GM19438 (cell line): ENCODE measurements around the gene CENPP.
"Not testable (repeated sequence)": the region's sequence is repeated elsewhere in the genome, so short reads cannot be mapped to it uniquely, and the experiment has no call there.

Experiments
- ATAC-seq: cut with Tn5 transposase; IDR thresholded peaks from one replicate; pipeline ENCODE4 v1.9.1; 2021; ENCODE audit warnings: low read depth; ENCODE audit not compliant: unreplicated experiment

CENPP gene

GRCh38 chr9:92610470-92611420, 285.0 kb downstream of the CENPP start:
- ATAC-seq, result no peak

- no peak for ATAC-seq
Observed at GRCh38 chr9:92611621-92612285, 286.0 kb downstream of the CENPP start.

GRCh38 chr9:92612292-92612691, 286.5 kb downstream of the CENPP start:
- ATAC-seq, result no peak

GRCh38 chr9:92612816-92613215, 287.1 kb downstream of the CENPP start:
- ATAC-seq, result no peak

GRCh38 chr9:92613268-92614122, 287.7 kb downstream of the CENPP start:
- ATAC-seq, result no peak

GRCh38 chr9:92614123-92614510, 288.4 kb downstream of the CENPP start:
- ATAC-seq, result no peak

GRCh38 chr9:92614763-92615461, 289.2 kb downstream of the CENPP start:
- no peak for ATAC-seq

GRCh38 chr9:92615790-92616189, 290.0 kb downstream of the CENPP start:
- ATAC-seq, result no peak

GRCh38 chr9:92616199-92616641, 290.5 kb downstream of the CENPP start:
- no peak for ATAC-seq

GRCh38 chr9:92616655-92617111, 290.9 kb downstream of the CENPP start:
- no peak for ATAC-seq

GRCh38 chr9:92617195-92617813, 291.6 kb downstream of the CENPP start:
- ATAC-seq, result no peak

GRCh38 chr9:92617951-92618510, 292.3 kb downstream of the CENPP start:
- ATAC-seq, result no peak

GRCh38 chr9:92618633-92619225, 293.0 kb downstream of the CENPP start:
- no peak for ATAC-seq

- ATAC-seq, result no peak
Observed at GRCh38 chr9:92619601-92620300, 294.0 kb downstream of the CENPP start.

GRCh38 chr9:92620845-92621244, 295.1 kb downstream of the CENPP start:
- ATAC-seq, result no peak

GRCh38 chr9:92623936-92624335, 298.2 kb downstream of the CENPP start:
- not testable (repeated sequence) for ATAC-seq

GRCh38 chr9:92626484-92626883, 300.7 kb downstream of the CENPP start:
- ATAC-seq, result no peak

- ATAC-seq, result no peak
Observed at GRCh38 chr9:92627651-92628050, 301.9 kb downstream of the CENPP start.
